ENCODE results near the gene OIT3.

OIT3 gene

GRCh38 chr10:72881291-72881690 is 12.2 kb upstream of the OIT3 start:
- DNase-seq (ENCODE audit: low spot score): no peak
- no peak for TF ChIP-seq CTCF (IDR thresholded peaks at IDR 0.05; ENCODE audit: extremely low read depth, insufficient read depth, missing control alignments)
- in situ Hi-C loops (cut with MboI; ENCODE audit: low pct_unique_long_range_greater_than_20kb, low sequenced_read_pairs, unreplicated experiment): no loop called here

GRCh38 chr10:72883861-72884260 is 9.7 kb upstream of the OIT3 start:
- DNase-seq (ENCODE audit: low spot score): no peak
- in situ Hi-C loops (cut with MboI; ENCODE audit: low pct_unique_long_range_greater_than_20kb, low sequenced_read_pairs, unreplicated experiment): no loop called here
- no peak for TF ChIP-seq CTCF (IDR thresholded peaks at IDR 0.05; ENCODE audit: extremely low read depth, insufficient read depth, missing control alignments)

- DNase-seq (ENCODE audit: low spot score): no peak
- no peak for TF ChIP-seq CTCF (IDR thresholded peaks at IDR 0.05; ENCODE audit: extremely low read depth, insufficient read depth, missing control alignments)
- in situ Hi-C loops (cut with MboI; ENCODE audit: low pct_unique_long_range_greater_than_20kb, low sequenced_read_pairs, unreplicated experiment): no loop called here
Observed at GRCh38 chr10:72885953-72886352, 7.6 kb upstream of the OIT3 start.

- in situ Hi-C loops (cut with MboI; ENCODE audit: low pct_unique_long_range_greater_than_20kb, low sequenced_read_pairs, unreplicated experiment): no loop called here
- DNase-seq (ENCODE audit: low spot score): no peak
- no peak for TF ChIP-seq CTCF (IDR thresholded peaks at IDR 0.05; ENCODE audit: extremely low read depth, insufficient read depth, missing control alignments)
Observed at GRCh38 chr10:72886621-72887020, 6.9 kb upstream of the OIT3 start.

GRCh38 chr10:72887043-72887442 is 6.5 kb upstream of the OIT3 start:
- no peak for DNase-seq (ENCODE audit: low spot score)

GRCh38 chr10:72888151-72888638 is 5.3 kb upstream of the OIT3 start:
- in situ Hi-C loops (cut with MboI; ENCODE audit: low pct_unique_long_range_greater_than_20kb, low sequenced_read_pairs, unreplicated experiment): no loop called here
- DNase-seq (ENCODE audit: low spot score): no peak
- no peak for TF ChIP-seq CTCF (IDR thresholded peaks at IDR 0.05; ENCODE audit: extremely low read depth, insufficient read depth, missing control alignments)

More at GRCh38 chr10:72887043-72887442, 6.5 kb upstream of the OIT3 start:
- in situ Hi-C loops (cut with MboI; ENCODE audit: low pct_unique_long_range_greater_than_20kb, low sequenced_read_pairs, unreplicated experiment): no loop called here
- TF ChIP-seq CTCF (IDR thresholded peaks at IDR 0.05; ENCODE audit: extremely low read depth, insufficient read depth, missing control alignments): no peak

- no peak for DNase-seq (ENCODE audit: low spot score)
- no peak for TF ChIP-seq CTCF (IDR thresholded peaks at IDR 0.05; ENCODE audit: extremely low read depth, insufficient read depth, missing control alignments)
- in situ Hi-C loops (cut with MboI; ENCODE audit: low pct_unique_long_range_greater_than_20kb, low sequenced_read_pairs, unreplicated experiment): no loop called here
Observed at GRCh38 chr10:72889391-72889831, 4.1 kb upstream of the OIT3 start.
